ENCODE results near the gene GGN.
"Not testable (repeated sequence)": the region's sequence is repeated elsewhere in the genome, so short reads cannot be mapped to it uniquely, and the experiment has no call there.

The GGN gene, protein sequence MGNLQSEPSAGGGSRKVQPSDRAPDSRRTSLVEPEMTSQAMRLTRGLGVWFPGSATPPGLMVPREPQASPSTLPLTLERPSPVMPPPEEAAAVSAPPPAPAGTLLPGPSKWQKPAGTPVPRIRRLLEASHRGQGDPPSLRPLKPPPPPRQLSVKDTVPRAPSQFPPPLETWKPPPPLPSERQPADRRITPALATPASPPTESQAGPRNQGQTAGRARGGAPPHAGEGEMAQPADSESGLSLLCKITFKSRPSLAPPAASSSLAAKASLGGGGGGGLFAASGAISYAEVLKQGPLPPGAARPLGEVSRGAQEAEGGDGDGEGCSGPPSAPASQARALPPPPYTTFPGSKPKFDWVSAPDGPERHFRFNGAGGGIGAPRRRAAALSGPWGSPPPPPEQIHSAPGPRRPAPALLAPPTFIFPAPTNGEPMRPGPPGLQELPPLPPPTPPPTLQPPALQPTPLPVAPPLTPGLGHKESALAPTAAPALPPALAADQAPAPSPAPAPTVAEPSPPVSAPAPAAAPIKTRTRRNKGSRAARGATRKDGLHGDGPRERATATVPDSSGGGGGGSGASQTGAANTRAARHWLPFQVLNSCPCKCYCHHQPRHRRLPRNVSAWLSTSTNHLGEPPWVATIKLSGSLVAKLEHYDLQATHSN

DNA sequence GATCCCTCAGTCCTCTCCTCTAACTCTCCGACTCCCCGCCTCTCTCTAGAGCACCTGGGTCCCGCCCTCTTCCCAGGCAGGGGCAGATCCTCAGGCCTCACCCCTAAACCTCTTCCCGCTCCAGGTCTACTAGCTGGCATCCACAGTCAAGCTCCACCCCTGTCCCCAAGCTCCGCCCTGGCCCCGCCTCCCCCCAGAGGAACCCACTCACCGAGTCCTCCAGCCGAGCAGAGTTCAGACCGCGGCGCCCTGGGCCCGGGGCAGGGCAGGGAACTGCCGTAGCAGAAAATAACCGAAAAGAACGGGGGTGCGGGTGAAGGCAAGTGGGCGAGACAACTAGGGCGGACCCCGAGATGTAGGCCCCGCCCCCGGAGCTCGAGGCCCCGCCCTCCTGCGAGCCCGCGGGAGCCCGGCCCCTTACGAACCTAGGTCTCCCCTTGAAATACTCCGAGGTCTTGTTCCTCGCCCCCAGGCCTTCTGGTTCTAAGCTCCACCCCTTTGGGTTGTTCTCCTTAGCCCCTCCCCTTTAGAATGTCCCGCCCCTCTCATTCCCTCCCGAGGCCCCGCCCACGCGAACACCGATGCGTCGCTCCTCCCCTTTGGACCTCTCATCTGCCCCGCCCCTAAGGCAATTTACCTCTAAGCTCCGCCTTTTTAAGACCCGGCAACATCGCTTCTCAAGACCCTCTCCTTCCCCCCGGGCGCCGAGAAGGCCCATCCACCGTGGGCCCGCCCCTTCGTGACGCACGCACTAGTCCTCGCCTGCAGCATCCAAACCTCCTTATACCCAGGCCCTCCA, at the start of gene GGN:
GGN (minus strand) TSS at position 485 of the 799 bp plus-strand sequence. CDS start 773 bp downstream, outside the sequence.
- peak; percentile 84 for DNase-seq

DNA sequence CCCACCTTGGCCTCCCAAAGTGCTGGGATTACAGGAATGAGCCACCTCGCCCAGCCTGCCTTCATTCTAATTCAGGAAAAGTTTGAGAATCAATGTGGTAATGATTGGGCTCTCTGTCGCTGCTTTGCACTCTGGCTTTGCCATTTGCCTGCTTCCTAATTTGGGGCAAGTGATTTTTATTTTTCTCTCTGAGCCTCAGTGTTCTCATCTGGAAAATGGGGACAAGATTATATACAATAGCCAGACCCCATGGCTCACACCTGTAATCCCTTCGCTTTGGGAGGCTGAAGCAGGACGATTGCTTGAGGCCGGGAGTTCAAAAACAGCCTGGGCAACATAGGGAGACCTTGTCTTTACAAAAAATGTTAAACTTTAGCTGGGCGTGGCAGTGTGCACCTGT, 49.5 kb upstream of the GGN start:
- DNase-seq: no peak

DNA sequence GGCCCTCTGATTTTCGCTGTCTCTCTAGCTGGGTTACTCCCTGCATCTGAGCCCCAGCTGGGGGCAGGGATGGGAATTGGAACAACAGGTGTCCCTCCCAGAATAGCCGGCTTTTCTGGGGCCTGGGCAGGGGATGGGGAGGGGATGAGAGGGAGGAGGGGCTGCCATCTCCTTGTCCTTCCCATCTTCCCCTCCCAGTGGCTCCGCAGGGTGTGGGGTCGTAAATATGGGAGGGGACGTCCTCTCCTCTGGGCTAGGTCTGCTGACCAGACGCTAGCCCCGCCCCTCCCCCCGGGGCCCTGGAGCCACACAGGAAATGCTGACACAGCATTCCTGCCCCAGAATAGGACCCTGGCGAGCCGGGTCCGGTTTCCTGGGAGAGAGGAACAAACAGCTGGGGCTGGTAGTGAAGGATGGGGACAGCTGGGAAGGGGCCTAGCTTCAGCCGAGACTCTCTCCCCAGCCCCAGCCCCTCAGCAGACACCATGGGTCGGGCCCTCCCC, 46.8 kb upstream of the GGN start:
- no peak for DNase-seq

DNA sequence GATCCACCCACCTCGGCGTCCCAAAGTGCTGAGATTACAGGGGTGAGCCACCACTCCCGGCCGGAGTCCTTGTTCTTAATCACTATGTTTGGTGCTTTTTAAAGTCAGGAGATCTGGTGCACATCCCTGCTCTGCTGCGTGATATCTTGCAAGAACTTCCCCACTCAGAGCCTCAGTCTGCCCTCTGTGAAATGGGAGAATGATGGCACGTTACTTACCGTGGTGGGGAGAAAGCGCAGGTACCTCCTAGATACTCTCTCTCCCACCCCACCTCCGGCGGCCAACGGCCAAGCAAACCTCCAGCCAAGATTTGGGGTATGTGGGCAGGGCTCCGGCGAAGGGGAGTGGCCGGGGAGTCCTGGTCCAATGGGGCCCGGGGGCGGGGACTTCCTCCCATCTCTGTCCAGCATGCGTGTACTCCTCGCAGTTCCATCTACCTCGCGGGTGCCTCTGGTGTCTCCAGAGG, 45.5 kb upstream of the GGN start, which contains the start of gene RYR1:
RYR1 (plus strand) TSS at position 424 of the 466 bp plus-strand sequence. CDS start 139 bp downstream, outside the sequence.
- no peak for DNase-seq

DNA sequence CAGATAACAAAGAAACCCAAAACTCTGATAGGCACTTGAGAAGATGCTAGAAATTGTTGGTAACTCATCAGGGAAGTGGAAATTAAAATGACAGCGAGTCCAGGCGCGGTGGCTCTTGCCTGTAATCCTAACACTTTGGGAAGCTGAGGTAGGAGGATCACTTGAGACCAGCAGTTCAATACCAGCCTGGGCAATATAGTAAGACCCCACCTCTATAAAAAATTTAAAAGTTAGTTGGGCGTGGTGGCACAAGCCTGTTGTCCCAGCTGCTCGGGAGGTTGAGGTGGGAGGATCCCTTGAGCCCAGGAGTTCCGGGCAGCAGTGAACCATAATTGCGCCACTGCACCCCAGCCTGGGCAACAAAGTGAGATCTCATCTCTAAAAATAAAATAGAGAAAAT, 43.1 kb upstream of the GGN start:
- DNase-seq: no peak

DNA sequence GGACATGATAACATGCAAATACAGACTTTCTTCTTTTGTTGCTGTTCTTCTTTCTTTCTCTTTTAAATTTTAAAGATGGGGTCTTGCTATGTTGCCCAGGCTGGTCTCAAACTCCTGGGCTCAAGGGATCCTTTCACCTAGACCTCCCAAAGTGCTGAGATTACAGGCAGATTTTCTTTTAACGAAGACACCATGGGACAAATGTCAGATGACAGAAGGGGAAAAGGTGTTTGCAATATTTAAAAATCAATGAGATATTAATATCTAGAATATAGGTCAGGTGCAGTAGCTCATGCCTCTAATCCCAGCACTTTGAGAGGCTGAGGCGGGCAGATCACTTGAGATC, 42.0 kb upstream of the GGN start:
- no peak for DNase-seq

DNA sequence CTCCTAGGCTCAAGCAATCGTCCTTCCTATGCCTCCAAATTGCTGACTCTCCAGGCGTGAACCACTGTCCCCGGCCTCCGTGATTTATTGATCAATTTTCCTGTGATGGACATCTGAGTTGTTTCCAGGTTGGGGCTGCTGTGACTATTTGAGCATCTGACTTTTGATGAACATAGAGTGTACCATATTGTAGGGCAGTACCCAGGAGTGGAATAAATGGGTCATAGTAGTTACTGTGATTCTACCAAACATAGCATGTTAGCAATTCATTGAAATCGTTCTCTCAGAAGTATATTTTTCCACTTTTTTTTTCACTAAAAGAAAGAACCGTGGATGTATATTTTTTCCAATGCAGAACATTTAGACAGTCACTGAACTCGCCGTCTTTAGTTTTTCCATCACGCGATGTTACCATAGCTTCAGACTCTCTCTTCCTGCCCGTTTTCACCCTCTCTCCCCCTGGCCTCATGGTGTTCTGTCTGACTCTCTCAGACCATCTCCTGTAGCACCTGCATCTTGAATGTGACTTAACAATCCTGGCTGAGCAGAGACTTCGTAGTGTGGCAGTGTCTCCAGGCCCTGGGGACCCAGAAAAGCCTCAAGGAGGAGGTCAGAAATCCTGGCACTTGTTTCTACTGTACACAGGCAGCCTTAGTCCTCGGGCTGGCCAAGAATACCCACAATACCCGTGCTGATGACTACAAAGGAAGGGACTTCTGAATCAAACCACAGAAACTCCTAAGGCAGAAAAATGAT, 41.4 kb upstream of the GGN start:
- DNase-seq: no peak

DNA sequence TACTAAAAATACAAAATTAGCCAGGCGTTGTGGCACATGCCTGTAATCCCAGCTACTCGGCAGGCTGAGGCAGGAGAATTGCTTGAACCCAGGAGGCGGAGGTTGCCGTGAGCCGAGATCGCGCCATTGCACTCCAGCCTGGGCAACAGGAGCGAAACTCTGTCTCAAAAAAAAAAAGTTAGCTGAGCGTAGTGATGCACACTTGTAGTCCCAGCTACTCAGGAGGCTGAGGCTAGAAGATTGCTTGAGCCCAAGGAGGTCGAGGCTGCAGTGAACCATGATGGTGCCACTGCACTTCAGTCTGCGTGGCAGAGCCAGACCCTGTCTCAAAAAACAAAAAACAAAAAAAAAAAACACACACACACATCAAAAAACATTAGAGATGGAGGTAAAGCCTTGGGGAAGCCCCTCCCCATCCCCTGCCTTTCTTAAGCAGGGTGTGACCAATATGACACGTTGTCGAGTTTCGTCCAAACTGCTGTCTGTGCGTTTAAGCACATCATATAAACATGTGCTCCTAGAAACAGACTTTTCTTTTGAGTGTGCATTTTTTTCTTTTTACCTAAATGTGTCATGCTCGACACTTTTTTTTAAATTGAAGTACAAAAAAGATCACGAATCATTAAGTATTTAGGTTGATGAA, 39.3 kb upstream of the GGN start:
- DNase-seq: not testable (repeated sequence)

DNA sequence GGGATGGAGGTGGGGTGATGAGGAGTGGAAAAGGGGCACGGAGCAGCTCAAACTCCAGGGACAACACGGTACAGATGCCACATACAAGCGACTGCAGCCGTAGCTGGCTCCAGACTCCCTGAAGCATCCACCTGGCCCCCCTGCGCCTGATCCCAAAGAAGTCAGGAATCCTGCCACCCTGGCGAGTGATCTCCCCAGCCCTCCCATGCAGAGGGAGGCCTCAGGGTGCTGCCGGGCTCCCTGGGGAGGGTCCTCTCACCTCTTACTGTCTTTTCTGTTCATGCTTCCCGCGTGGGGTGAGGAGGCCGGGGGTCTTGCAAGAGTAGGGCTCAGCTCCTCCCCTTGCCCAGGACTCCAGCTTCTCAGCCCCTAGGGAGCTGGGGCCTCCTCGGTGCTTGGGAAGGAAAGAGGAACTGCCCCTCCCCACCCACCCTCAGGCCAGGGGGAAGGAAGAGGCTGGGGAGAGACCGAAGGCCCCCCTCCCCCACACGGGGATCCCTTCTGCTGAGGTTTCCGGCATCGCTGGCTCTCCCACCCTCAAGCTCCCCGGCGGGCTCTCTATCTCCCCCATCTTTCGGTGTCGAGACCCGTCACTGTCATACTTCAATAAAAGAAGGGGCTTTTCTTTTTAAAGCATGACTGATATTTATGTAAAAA, 38.1 kb upstream of the GGN start, which contains the start of gene RASGRP4:
RASGRP4 (minus strand) TSS at position 410 of the 657 bp plus-strand sequence; CDS start at position 282, 128 bp downstream.
- no peak for DNase-seq

DNA sequence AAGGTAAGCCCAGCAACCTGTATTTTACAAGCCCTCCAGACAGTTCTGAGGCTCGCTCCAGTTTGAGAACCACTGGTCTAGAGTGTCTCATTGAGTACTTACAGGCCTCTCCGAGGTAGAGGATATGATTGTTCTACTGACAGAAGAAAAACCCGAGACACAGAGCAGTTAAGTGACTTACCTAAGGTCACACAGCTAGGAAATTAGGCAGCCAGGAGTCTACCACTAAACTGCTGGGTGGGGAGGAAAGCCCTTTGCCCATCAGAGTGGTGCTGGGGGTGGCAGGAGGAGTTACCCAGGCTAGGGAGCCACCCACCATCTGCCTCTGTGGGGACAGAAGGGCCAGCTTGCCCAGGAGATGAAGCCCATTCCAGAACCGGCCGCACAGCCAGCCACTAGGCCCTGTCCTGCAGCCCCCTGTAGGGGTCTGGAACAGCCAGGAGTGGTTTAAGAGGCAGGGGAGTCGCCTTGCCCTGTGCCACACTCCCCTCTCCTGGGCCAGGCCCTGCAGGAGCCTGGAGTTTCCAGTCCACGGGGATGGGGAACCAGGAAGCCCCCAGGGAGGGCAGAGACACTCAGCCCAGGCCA, 37.5 kb upstream of the GGN start:
- no peak for DNase-seq

DNA sequence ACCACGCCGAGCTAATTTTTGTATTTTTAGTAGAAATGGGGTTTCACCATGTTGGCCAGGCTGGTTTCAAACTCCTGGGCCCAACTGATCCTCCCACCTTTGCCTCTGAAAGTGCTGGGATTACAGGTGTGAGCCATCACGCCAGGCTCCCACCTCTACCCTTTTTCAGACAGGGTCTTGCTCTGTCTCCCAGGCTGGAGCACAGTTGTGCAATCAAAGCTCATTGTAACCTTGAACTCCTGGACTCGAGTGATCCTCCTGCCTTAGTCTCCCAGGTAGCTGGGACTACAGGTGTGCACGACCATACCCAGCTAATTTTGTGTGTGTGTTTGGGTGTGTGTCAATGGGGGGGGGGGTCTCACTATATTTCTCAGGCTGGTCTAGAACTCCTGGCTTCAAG, 36.4 kb upstream of the GGN start:
- no peak for DNase-seq

DNA sequence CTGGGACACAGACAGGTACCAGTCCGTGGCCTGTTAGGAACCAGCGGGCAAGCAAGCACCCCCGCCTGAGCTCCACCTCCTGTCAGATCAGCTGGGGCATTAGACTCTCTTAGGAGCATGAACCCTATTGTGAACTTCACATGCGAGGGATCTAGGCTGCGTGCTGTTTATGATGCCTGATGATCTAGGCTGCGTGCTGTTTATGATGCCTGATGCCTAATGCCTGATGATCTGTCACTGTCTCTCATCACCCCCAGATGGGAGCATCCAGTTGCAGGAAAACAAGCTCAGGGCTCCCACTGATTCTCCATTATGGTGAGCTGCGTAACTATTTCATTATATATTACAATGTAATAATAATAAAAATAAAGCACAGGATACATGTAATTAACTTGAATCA, 34.6 kb upstream of the GGN start:
- DNase-seq: no peak

DNA sequence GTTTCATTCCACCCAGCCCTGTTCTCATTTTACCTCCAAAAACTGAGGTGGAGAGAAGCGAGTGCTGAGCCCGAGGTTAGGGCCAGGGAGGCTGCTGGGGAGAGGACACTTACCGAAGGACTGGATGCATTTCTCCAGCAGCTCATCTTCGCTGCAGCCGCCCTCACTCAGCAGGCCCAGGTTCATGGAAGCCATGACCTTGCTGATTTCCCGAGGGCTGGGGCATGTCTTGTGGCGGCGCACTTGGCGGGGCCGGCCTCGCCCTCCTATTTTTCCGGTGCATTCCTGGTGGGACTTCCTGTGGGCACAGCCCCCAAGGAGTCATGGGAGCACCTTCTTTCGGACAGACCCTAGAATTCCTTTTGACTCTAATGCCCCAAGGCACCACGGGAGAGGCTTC, 34.0 kb upstream of the GGN start:
- no peak for DNase-seq

DNA sequence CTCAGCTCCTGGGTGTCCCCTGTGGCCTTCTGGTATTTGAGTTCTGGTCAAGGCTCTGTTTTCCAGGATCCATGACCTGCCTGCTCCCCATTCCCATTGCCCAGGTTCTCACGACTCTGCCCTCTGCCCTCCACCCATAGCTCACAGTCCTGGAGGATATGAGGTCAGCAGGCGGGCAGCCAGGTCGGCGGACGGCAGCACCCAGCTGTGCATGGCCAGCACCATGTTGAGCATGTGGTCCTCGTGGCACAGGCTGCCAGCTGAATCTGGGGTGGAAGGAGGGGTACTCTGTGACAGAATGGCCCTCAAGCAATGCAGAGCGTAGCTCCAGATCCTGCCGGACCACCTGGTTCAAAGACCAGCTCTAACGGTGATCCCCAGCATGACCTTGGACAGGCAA, 33.1 kb upstream of the GGN start:
- no peak for DNase-seq

DNA sequence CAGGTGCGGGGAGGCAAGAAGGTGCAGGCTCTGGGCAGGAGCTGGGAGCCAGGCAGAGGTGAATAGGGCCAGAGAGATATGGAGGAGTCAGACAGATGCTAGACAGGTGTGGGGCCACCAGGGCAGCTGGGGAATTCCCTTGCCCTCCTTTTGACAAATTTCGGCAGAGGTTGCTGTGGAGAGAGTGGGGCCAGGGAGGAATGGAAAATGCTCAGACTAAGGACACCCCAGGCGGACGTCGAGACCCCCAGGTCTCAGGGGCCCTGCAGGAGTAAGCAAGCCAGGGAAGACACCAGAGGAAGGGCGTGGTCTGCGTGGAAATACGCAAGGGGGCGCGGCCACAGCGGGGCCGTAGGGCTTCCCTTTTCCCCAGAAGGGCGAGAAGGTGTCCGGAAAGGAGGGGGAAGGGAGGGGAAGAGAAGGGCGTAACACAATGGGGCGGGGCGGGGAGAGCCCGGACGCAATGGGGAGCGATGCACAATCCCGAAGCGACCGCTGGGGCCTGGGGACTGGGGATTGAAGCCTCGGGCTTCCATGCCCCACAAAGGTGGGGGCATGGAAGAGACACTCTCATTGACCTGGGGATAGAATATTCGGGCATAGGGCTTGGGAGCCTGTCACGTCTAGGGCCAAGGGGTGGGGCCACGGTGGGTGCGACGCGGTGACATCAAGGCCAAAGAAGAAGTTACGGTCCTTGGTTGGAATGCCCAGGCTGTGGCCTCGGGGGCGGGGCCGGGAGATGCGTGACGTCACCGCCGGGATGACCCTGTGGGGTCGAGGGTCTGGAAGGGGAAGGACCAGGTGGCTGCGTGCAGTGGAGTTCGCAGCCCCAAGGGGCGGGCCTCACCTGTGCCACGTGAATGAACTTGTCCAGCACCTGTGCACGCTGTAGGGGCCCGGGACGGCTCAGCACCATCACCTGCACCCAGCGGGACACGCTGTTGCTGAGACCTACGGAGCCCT, 30.0 kb upstream of the GGN start:
- DNase-seq: no peak

DNA sequence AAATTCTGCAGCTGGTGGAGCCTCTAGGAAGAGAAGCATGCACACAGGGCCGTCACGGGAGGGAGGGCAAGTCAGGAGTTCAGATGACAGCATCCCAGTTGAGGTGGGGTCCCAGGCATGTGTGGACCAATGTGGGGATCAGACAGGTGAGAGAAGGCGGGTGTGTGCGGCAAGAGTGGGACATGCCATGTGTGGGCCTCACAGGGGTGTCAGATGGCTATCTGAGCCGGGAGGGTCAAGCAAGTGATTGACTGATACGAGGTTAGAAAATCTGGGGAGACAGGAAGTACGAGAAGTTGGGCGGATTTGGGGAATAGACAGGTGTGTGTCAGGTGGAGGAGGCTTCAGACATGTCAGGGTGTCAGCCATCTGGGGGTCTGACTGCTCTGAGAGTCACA, 29.3 kb upstream of the GGN start:
- DNase-seq: no peak

DNA sequence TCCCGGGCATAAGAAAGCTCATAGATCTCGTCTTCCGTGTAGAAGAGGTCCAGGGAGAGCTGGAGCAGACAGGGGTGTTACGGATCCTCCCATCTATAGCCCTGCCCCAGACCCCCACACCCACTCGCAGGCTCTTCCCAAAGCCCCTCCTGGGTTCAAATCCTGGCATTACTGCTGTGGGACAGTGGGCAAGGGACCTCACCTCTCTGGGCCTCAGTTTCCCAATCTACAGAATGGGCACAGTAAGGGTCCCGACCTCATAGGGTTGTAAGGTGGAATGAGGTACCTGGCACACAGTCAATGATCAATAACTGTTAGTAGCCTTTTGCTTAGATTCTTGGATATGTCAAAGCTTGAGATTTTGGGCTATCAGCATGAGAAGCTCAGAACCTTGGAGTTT, 25.6 kb upstream of the GGN start:
- no peak for DNase-seq

DNA sequence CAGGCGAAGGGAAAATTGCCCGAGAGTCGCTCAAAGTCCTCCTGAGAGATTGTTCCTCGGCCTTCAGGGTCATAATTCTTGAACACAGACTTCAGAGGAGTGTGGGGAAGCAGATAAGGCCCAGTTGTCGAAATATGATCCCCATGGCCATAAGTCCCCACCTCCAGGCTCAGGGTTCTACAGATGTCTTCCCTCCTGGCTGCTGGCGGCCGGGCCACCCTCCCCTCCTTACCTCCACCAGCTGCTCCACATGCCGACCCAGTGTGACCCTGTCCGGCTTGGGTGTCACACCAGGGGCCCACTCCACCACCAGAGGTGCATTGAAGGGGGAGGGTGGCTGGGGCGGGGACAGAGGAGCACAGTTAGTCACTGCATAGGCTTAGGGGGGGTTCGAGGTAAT, 25.1 kb upstream of the GGN start:
- no peak for DNase-seq

DNA sequence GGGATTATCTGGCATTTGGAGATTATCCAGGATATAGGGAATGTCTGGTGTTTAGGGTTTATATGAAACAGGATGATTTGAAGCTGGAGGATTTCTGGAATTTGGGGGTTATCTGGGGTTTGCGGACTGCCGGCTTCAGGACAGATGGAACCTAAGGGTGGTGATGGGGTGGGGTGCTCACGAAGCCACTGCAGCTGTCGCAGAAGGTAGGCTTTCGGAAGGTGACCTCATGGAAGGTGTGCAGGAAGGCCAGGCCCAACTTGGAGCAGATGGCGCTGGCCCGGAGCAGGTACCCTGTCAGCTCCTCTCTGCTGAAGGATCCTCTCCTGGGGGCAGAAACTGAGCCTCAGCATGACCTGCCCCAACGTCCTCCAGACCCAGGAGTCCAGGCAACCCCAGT, 24.7 kb upstream of the GGN start:
- no peak for DNase-seq

DNA sequence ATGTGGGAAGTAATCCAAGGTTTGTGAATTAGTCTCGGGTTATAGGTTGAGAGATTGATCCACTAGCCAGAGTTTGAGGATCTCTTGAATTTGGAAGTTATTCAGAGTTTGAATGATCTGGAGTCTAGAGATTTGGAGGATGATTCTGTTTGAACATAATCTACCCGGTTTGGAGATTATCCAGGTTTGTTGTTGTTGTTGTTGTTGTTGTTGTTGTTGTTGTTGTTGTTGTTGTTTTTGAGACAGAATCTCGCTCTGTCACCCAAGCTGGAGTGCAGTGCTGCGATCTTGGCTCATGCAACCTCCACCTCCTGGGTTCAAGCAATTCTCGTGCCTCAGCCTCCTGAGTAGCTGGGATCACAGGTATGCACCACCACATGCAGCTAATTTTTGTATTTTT, 24.1 kb upstream of the GGN start:
- DNase-seq: not testable (repeated sequence)

All from NCI-H446 treated with DMSO at 0.1 percent for 48 hours (cell line).